K562 (cell line): ENCODE measurements around the gene ANKRD13C. TPM values are rescaled to one million over a fixed set of nuclear protein-coding genes. Genes with fewer than 3 reads are reported as not detected.

ENCODE experiments used
- BCOR ChIP-seq: fragments of 450-650 bp; IDR thresholded peaks from 2 replicates; pipeline ENCODE4 v1.6.1; 2016
- CLOCK ChIP-seq: fragments of 250-450 bp; sonication (Bioruptor Pico); IDR thresholded peaks from 2 replicates; pipeline ENCODE4 v1.4.0; 2020; ENCODE audit warnings: mild to moderate bottlenecking, moderate library complexity, borderline replicate concordance
- EHMT2 ChIP-seq: fragments of 450-650 bp; IDR thresholded peaks from 2 replicates; pipeline ENCODE4 v1.6.1; 2018; ENCODE audit warnings: antibody characterized with exemption
- HNRNPL ChIP-seq: fragments of 200-400 bp; formaldehyde crosslinking; IDR thresholded peaks from 2 replicates; pipeline ENCODE4 v1.6.1; 2017; ENCODE audit warnings: low read depth, mild to moderate bottlenecking, low read length
- ILF3 ChIP-seq: fragments of 450-650 bp; IDR thresholded peaks from 2 replicates; pipeline ENCODE4 v1.6.1; 2018; ENCODE audit warnings: antibody characterized with exemption, mild to moderate bottlenecking, moderate library complexity, borderline replicate concordance
- KDM4B ChIP-seq, 2 experiments: fragments of 450-650 bp in 1 of 2; sonication (generic) in 1 of 2; IDR thresholded peaks; 2 replicates each; pipeline ENCODE4 v1.6.1; 2016 to 2017; ENCODE audit warnings: borderline replicate concordance in 2 of 2, antibody characterized with exemption in 1 of 2, low read depth in 1 of 2, mild to moderate bottlenecking in 1 of 2
- KLF1 ChIP-seq: fragments of 450-650 bp; IDR thresholded peaks from 2 replicates; pipeline ENCODE4 v1.6.1; 2016; ENCODE audit warnings: missing genetic modification characterization, missing compliant biosample characterization
- RFX7 ChIP-seq: fragments of 250-450 bp; sonication (Bioruptor Pico); IDR thresholded peaks from 2 replicates; pipeline ENCODE4 v1.5.1; 2021; ENCODE audit warnings: mild to moderate bottlenecking
- SIN3A ChIP-seq, 2 experiments: fragments of 150-350 bp in 1 of 2; IDR thresholded peaks; 2 replicates each; pipeline ENCODE4 v1.6.1; 2011 to 2016; ENCODE audit warnings: borderline replicate concordance in 2 of 2, low read depth in 2 of 2, low read length in 2 of 2, mild to moderate bottlenecking in 2 of 2, moderate library complexity in 2 of 2; ENCODE audit not compliant: control insufficient read depth in 1 of 2
- TGIF2 ChIP-seq: sonication (generic); formaldehyde crosslinking; IDR thresholded peaks from 2 replicates; pipeline ENCODE4 v1.8.1; 2022; ENCODE audit warnings: mild to moderate bottlenecking, missing genetic modification reagents, moderate library complexity
- ZNF133 ChIP-seq: fragments of 250-450 bp; sonication (Bioruptor Pico); IDR thresholded peaks from 2 replicates; pipeline ENCODE4 v1.4.0; 2020; ENCODE audit warnings: mild to moderate bottlenecking
- ZNF263 ChIP-seq: sonication (generic); formaldehyde crosslinking; IDR thresholded peaks from 2 replicates; pipeline ENCODE4 v1.8.0; 2022; ENCODE audit warnings: mild to moderate bottlenecking, missing genetic modification reagents, borderline replicate concordance
- ZNF41 ChIP-seq: fragments of 250-450 bp; sonication (Bioruptor Pico); conservative IDR thresholded peaks from 2 replicates; pipeline ENCODE4 v1.4.0; 2020; ENCODE audit warnings: mild to moderate bottlenecking
- ZNF707 ChIP-seq: fragments of 250-450 bp; sonication (Bioruptor Pico); conservative IDR thresholded peaks from 2 replicates; pipeline ENCODE4 v1.8.0; 2022; ENCODE audit warnings: inconsistent platforms, mild to moderate bottlenecking, moderate library complexity
- ZNF79 ChIP-seq: fragments of 250-450 bp; sonication (Bioruptor Pico); IDR thresholded peaks from 2 replicates; pipeline ENCODE4 v1.4.0; 2020; ENCODE audit warnings: low read depth, mild to moderate bottlenecking, moderate library complexity
- polyA plus RNA-seq, 8 experiments: library from polyadenylated mRNA; depleted of rRNA in 4 of 8; stranded (reverse) in 5 of 8; unstranded in 3 of 8; fragments of >200 nt; fragmentation: Nextera tagmentation in 2 of 8; fragmentation: Illumina TruSeq in 1 of 8; extraction: Ambion mirVana in 2 of 8; extraction: Trizol in 1 of 8; gene quantifications; 2 replicates each; pipeline versions ENCODE4 v1.2.1 to v1.2.3, GENCODE V29; 2011 to 2014; ENCODE audit warnings: inconsistent platforms in 1 of 8, missing spikeins in 1 of 8
- total RNA-seq, 7 experiments: library from RNA; depleted of rRNA in 6 of 7; stranded (reverse); fragments of >200 nt in 6 of 7; fragmentation: Illumina TruSeq in 2 of 7; extraction: Trizol in 2 of 7; gene quantifications; 2 replicates each; pipeline versions ENCODE4 v1.2.1 to v1.2.3, GENCODE V29; 2011 to 2021; ENCODE audit warnings: low replicate concordance in 1 of 7
- TF ChIP-seq, protein P1 (sequence below): sonication (generic); formaldehyde crosslinking; IDR thresholded peaks from 2 replicates; pipeline ENCODE4 v1.8.1; 2023; ENCODE audit warnings: missing genetic modification reagents, mild to moderate bottlenecking, borderline replicate concordance
- TF ChIP-seq, protein P2 (sequence below): sonication (generic); formaldehyde crosslinking; IDR thresholded peaks from 2 replicates; pipeline ENCODE4 v1.8.0; 2022; ENCODE audit warnings: mild to moderate bottlenecking, missing genetic modification reagents

ANKRD13C gene
- total and polyA plus RNA-seq, 9 of the 15 experiments (the other 6 are each of a cell fraction or from before 2014, with no cell fraction given), result 3.4 to 22.8 (median 12.5) TPM

DNA sequence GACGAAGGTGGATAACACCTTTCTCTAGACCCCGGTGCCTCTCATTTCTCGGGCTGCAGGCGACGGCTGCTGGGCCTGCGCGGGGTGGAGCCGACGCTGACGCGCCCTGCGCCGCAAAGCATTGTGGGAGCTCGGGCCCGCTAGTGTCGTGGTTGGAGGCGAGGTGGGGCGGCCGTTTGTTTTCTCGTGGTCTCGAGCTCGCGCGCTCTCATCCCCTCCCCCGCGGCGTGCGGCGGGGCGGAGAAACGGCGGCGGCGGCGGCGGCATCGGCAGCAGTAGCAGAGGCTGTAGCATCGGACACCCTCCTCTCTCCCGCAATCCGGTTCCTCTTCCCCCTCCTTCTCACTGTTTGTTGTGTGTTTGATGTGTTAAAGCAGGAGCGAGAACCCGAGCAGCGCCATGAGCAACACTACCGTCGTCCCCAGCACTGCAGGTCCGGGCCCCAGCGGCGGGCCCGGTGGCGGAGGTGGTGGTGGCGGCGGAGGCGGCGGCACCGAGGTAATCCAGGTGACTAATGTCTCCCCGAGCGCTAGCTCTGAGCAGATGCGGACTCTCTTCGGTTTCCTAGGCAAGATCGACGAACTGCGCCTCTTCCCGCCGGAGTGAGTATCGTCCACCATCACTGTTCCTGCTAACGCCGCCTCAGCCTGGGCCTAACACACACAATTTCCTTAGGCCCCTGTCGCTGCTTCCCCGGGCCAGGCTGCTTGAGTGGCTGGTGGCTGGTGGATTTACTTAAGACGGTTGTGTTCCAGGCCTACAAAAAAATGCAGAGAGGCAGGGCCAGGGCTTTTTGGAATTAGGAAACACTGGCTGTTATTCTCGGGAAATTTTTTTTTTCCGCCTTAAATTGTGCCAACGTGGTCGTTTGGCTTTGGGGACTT, 133.0 kb downstream of the ANKRD13C start, which contains the start of gene SRSF11 (continued):
- TF ChIP-seq RFX7 (CRISPR knock-in tag) (no peak), CLOCK (CRISPR knock-in tag) (no peak), BCOR (no peak; the same call in 1 of the 2 replicates), SIN3A (IDR thresholded peaks at IDR 0.05; ENCODE audit: borderline replicate concordance in 2 of 2, control insufficient read depth in 1 of 2, low read depth in 2 of 2, low read length in 2 of 2) (peak; percentile 7 to 35; a peak in 2 of 4 replicates), EHMT2 (no peak), HNRNPL (0 out of 2 replicates have a peak, but pooled peaks have one; percentile 40), TGIF2 (CRISPR knock-in tag) (no peak), ZNF79 (CRISPR knock-in tag) (no peak), ILF3 (no peak; the same call in 1 of the 2 replicates), KLF1 (tag) (0 out of 2 replicates have a peak, but pooled peaks have one; percentile 30), ZNF133 (CRISPR knock-in tag) (no peak), KDM4B (IDR thresholded peaks at IDR 0.05; ENCODE audit: borderline replicate concordance in 2 of 2, low read depth in 1 of 2) (no peak), ZNF263 (peak; percentile 67; the same call in 1 of the 2 replicates), ZNF41 (CRISPR knock-in tag) (no peak), ZNF707 (no peak)
- TF ChIP-seq, protein P1, sequence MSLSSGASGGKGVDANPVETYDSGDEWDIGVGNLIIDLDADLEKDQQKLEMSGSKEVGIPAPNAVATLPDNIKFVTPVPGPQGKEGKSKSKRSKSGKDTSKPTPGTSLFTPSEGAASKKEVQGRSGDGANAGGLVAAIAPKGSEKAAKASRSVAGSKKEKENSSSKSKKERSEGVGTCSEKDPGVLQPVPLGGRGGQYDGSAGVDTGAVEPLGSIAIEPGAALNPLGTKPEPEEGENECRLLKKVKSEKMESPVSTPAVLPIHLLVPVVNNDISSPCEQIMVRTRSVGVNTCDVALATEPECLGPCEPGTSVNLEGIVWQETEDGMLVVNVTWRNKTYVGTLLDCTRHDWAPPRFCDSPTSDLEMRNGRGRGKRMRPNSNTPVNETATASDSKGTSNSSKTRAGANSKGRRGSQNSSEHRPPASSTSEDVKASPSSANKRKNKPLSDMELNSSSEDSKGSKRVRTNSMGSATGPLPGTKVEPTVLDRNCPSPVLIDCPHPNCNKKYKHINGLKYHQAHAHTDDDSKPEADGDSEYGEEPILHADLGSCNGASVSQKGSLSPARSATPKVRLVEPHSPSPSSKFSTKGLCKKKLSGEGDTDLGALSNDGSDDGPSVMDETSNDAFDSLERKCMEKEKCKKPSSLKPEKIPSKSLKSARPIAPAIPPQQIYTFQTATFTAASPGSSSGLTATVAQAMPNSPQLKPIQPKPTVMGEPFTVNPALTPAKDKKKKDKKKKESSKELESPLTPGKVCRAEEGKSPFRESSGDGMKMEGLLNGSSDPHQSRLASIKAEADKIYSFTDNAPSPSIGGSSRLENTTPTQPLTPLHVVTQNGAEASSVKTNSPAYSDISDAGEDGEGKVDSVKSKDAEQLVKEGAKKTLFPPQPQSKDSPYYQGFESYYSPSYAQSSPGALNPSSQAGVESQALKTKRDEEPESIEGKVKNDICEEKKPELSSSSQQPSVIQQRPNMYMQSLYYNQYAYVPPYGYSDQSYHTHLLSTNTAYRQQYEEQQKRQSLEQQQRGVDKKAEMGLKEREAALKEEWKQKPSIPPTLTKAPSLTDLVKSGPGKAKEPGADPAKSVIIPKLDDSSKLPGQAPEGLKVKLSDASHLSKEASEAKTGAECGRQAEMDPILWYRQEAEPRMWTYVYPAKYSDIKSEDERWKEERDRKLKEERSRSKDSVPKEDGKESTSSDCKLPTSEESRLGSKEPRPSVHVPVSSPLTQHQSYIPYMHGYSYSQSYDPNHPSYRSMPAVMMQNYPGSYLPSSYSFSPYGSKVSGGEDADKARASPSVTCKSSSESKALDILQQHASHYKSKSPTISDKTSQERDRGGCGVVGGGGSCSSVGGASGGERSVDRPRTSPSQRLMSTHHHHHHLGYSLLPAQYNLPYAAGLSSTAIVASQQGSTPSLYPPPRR, result no peak
- TF ChIP-seq, protein P2, sequence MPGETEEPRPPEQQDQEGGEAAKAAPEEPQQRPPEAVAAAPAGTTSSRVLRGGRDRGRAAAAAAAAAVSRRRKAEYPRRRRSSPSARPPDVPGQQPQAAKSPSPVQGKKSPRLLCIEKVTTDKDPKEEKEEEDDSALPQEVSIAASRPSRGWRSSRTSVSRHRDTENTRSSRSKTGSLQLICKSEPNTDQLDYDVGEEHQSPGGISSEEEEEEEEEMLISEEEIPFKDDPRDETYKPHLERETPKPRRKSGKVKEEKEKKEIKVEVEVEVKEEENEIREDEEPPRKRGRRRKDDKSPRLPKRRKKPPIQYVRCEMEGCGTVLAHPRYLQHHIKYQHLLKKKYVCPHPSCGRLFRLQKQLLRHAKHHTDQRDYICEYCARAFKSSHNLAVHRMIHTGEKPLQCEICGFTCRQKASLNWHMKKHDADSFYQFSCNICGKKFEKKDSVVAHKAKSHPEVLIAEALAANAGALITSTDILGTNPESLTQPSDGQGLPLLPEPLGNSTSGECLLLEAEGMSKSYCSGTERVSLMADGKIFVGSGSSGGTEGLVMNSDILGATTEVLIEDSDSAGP (CRISPR knock-in tag), result no peak
